ENCODE results near the gene TNFRSF14. TPM values are rescaled to one million over a fixed set of nuclear protein-coding genes. Genes with fewer than 3 reads are reported as not detected.

Gene TNFRSF14
- total RNA-seq, 1 experiment from 2014 or later, result 0.57 TPM

GRCh38 chr1:2510366-2511155 is 45.6 kb upstream of the TNFRSF14 start:
- H4K91ac ChIP-seq (ENCODE audit: insufficient read length, low read depth, low read length), result no peak overlapping the region
- H3K36me3 Mint-ChIP-seq (ENCODE audit: insufficient read depth in 1 of 3, low read depth in 3 of 3), result peaks cover 12 to 45% (median 40%) of the 10 kb centered on the region in 3 experiments; a peak in 6 of 7 replicates
- H3K4me1 ChIP-seq (ENCODE audit: insufficient read depth, low read length), result no peaks in the 10 kb centered on the region
- no peaks in the 10 kb centered on the region for H3K27me3 Mint-ChIP-seq (ENCODE audit: low read depth)
- no peak overlapping the region for H3K4me2 ChIP-seq (ENCODE audit: insufficient read depth, insufficient read length, low read length)
- no peak overlapping the region for H2AFZ ChIP-seq (ENCODE audit: low read length)
- no peak overlapping the region for H2AK5ac ChIP-seq (ENCODE audit: insufficient read length, low read length)
- no peak overlapping the region for H3T11ph ChIP-seq (ENCODE audit: low read length)
- no peak overlapping the region for H3K4ac ChIP-seq (ENCODE audit: low read depth, low read length)
- H3K9me3 ChIP-seq (ENCODE audit: control insufficient read depth, low read depth, low read length), result no peaks in the 10 kb centered on the region
- H2BK5ac ChIP-seq (ENCODE audit: insufficient read length, low read length), result no peak overlapping the region
- H4K20me1 ChIP-seq (ENCODE audit: control insufficient read depth, insufficient read depth, insufficient read length), result no peaks in the 10 kb centered on the region
- no peaks in the 10 kb centered on the region for H3K23me2 ChIP-seq (ENCODE audit: insufficient read length, low read depth, low read length, poor library complexity, severe bottlenecking)
- H2BK20ac ChIP-seq (ENCODE audit: low read depth, low read length, poor library complexity, severe bottlenecking), result no peak overlapping the region
- DNase-seq, result no peak
- H3K79me2 ChIP-seq (ENCODE audit: insufficient read depth, low read length), result no peaks in the 10 kb centered on the region
- no peak overlapping the region for H3K27ac ChIP-seq (ENCODE audit: insufficient read length, low read depth, low read length)
- no peak overlapping the region for H2BK12ac ChIP-seq (ENCODE audit: insufficient read length, low read depth, low read length)
- no peak overlapping the region for H3K27ac Mint-ChIP-seq
- no peak overlapping the region for H3K23ac ChIP-seq (ENCODE audit: insufficient read length, low read depth, low read length)
- H3K79me1 ChIP-seq (ENCODE audit: insufficient read depth, low read depth, low read length, poor library complexity, severe bottlenecking), result no peaks in the 10 kb centered on the region
- no peaks in the 10 kb centered on the region for H3K4me1 Mint-ChIP-seq
- H3K9me3 Mint-ChIP-seq, result no peaks in the 10 kb centered on the region
- no peak overlapping the region for H3K18ac ChIP-seq (ENCODE audit: insufficient read length, low read depth, low read length)
- H4K8ac ChIP-seq (replicated peaks; ENCODE audit: insufficient read length, low read depth, low read length), result no peak overlapping the region
- no peak overlapping the region for H3K14ac ChIP-seq (ENCODE audit: insufficient read depth, low read length)
- no peak overlapping the region for H3K9ac ChIP-seq (ENCODE audit: extremely low read depth, insufficient read length, low read length)
- TF ChIP-seq CTCF (conservative IDR thresholded peaks at IDR 0.05), result no peak
- no peak overlapping the region for H2BK120ac ChIP-seq (ENCODE audit: low read depth, low read length, poor library complexity, severe bottlenecking)
- no peak overlapping the region for H3K4me3 Mint-ChIP-seq
- no peak overlapping the region for H3K56ac ChIP-seq (ENCODE audit: insufficient read length, low read depth, low read length)
- no peak overlapping the region for H2BK15ac ChIP-seq (ENCODE audit: low read depth, low read length)
- H4K5ac ChIP-seq (ENCODE audit: insufficient read length, low read depth, low read length), result no peak overlapping the region
- no CpG with 5 or more reads among the region's 27 CpGs for WGBS (ENCODE audit: extremely low coverage, insufficient read length, low lambda C conversion rate)
- H3K27me3 ChIP-seq (ENCODE audit: insufficient read depth, low read length), result no peaks in the 10 kb centered on the region
